AG08395 (cell line): ENCODE measurements around the gene TOM1L2.

Experiments
- DNase-seq: peaks from one replicate; pipeline ENCODE4 v3.0.0; 2012; ENCODE audit warnings: mixed read lengths, low spot score

TOM1L2 gene

DNA sequence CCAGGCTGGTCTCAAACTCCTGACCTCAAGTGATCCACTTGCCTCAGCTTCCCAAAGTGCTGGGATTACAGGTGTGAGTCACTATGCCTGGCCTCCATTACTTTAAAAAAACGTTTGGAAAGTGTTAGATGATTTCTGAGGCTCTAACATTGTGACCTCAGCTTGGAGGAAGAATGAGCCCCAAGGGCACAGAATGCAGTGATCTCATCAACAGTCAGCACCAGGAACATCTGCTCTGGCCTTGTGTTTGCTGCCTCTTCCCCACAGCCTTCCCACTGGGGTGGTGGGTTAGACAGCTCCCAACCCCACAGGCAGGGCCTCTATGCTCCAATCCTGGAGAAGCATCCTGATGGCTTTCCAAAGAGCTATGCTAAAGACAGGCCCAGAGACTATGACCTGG is 97.7 kb downstream of the TOM1L2 start:
- peak; percentile 65 for DNase-seq

DNA sequence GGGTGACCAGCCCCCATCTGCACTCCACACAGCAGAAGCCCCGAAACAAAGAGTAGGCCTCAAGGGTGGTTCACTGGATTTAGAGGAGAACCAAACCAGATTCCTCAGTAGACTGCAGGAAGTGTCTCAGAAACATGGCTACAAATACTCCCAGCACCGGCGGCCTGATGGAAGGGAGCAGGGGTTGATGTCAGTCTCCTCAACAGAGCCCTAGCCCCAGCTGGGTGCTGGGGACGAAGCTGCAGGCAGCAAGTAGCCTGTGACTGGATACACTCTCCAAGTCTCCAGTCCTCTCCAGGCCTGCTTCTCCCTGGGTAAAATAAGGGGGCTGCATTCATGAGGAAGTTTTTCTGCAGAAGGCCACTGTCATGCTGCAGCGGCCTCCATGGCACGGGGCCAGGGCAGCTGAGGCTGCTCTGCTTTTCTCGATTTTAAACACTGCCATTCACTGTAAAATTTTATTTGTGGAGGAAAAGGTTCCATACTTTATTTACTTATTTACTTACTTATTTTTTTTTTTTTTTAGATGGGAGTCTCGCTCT is 98.7 kb downstream of the TOM1L2 start:
- DNase-seq = no peak

DNA sequence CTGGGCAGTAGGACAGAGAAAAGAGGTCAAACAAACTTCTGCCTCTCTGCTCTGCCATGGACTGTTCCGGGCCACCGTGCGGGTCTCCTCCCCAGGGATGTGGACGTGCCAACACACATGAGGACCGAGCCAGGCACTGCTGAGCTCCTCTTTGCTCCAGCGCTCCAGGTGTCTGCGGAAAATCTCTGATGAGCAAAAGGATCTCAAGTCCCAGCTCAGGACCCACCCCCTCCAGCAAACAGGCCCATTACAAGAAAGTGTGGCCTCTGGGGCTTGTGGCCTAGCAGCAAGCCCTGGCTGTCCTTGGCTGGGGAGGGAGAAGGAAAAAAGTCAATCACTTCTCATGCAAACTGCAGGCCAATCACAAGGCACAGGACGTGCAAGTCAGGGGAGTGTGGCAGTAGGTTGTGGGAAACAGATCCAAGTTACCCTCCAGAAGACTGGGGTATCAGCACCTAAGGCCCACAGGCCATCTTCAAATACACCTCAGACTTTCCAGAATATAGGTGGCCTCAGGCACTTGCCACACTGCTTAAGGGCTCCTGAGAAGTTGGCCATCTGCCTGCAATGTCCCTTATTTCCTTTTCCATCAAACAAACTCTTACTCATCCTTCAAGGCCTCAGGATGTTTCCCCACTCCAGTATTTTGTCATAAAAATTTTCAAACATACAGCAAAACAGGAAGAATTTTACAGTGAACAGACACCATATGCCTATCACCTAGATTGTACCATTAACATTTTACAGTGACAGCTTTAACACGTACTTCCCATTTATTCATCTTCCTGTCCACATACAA is 99.5 kb downstream of the TOM1L2 start:
- DNase-seq = no peak

DNA sequence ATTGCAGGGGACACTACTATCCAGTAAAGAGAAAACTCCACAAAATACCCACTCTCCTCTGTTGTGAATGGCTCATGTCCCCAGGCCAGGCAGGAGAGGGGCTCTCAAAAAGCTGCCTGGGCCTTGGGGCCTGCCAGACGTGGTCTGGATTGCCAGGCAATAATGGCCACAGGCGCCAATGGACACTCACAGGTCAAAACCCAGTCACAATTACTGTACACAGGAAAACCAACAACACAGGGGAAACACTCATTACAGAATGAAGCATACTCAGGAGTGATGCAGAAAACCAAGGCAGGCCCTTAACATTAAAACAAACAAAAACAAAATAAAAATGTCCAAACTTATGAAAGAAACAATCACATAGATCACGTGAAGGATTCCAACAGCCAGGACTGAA is 100.3 kb downstream of the TOM1L2 start:
- DNase-seq = no peak

DNA sequence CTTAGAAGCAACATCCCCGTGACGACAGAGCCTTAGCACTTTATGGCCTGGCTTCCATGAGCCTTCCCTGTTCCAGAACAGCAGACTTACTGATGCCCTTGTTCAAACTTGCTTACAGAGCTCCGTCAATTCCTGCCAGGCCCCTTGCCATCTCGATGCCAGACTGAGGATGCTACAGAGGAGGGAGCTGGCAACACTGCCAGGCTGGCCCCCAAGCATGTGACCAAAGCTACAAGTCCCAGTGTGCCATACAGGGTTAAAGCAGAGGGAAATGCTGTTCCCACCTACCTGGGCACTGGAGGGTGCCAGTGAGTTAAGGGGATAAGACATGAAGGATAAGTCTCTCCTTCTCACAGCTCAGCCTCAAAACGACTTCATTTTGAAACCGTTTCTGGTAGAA is 102.0 kb downstream of the TOM1L2 start:
- no peak for DNase-seq

DNA sequence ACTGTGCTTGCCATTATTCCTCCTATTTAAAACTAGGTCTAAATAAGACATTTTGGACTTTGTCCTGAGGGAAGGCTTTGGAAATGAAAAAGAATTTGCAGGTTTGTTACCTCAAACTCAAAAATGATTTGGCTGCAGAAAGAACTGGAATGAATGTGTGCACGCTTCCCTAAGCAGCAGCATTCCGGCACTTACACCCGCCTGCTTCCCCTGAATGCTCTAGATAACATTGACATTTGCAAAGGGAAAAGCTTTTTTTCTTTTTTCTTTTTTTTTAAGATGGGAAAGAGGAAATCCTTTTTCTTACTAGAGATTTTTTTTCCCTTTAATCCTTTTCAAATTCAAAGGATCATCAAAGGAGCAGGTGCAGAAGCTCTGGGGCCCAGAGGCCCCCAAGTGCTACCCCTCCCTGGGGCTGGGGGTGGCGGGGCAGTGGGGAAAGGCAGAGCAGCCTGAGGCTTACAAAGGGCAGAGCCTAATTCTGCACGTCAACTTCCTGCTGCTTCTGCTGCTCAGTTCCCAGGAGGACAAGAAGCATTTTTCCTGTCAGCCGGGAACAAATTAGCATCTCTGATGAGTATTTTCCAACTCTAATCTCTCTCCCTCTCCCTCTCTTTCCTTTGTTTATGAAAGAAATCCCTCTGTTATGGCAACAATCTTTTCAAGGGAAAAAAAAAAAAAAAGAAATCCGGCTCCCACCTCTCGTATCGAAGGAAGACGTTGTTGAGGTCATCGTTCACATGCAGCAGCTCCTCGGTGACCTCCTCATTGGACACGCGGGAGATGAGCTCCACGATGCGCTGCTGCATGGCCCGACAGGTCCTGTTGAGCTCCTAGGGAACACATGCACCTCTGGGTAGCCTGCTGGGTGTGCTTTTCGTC is 103.3 kb downstream of the TOM1L2 start:
- peak; percentile 26 for DNase-seq

DNA sequence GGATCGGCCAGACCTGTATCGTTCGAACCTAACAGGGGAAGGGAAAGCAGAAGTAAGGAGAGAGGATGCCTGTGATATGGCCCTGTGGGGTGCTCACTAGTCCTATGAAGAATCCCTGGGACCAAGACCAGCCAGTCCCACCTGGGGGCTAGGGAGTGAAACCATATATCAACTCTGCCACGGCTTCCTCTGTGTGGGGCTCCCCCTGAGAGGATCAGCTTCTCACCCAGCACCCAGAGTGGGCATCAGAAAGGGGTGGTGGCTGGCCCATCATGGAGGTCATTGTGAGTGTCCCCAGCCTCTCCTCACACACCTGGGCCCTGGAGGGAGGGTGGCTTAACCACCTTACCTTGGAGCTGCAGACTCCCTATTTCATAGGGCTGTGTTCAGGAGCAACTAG is 105.3 kb downstream of the TOM1L2 start:
- no peak for DNase-seq

DNA sequence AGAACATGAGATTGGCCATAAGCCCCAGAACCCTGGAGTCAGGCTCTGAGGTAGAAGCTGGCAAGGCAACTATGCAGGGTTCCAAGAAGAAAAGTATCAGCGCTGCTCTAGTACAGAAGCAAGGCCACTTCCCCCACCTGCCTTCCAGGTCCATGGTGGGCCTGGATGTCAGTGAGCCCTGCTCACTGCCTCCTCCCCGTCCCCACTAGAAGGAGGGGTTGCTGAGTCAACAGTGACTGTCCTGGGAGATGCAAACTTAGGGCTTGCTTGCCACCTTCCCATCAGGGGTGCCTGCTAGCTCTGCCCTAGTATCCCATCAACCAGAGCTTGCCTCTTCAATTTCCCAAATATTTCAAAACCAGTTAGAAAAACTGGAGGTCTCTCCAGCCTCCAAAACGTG is 105.8 kb downstream of the TOM1L2 start:
- DNase-seq = no peak

DNA sequence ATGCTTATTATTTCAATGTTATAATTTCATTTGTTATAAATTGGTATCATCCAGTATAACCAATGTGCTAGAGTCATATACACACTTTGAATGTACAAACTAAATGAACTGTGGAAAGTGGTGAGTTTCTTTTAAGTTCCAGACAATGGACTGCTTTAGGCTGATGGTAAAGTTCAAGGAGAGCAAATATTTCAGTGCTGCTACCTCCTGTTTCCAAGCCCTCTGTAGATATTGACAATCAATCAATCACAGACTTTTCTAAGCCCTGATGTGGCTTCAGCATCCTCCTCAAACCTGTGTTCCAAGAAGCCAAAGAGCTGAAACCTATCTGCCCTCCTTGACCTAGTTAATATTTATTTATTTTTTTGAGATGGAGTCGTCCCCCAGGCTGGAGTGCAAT is 107.2 kb downstream of the TOM1L2 start:
- no peak for DNase-seq

DNA sequence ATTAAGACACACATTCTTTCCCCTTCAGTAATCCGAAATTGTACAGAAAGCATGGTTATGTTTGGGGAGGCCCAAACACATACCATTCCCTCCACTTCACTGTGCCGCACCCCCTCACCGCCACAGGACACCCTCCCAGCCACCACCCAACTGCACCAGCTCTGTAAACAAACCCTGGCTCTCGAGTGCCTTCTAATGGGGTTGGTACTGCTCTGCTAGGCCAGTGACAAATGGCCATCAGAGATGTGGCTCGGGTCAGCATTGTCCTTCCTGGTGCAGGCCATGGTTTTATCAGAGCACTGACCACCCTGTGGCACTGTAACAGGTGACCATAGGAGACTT is 111.5 kb downstream of the TOM1L2 start:
- no peak for DNase-seq

DNA sequence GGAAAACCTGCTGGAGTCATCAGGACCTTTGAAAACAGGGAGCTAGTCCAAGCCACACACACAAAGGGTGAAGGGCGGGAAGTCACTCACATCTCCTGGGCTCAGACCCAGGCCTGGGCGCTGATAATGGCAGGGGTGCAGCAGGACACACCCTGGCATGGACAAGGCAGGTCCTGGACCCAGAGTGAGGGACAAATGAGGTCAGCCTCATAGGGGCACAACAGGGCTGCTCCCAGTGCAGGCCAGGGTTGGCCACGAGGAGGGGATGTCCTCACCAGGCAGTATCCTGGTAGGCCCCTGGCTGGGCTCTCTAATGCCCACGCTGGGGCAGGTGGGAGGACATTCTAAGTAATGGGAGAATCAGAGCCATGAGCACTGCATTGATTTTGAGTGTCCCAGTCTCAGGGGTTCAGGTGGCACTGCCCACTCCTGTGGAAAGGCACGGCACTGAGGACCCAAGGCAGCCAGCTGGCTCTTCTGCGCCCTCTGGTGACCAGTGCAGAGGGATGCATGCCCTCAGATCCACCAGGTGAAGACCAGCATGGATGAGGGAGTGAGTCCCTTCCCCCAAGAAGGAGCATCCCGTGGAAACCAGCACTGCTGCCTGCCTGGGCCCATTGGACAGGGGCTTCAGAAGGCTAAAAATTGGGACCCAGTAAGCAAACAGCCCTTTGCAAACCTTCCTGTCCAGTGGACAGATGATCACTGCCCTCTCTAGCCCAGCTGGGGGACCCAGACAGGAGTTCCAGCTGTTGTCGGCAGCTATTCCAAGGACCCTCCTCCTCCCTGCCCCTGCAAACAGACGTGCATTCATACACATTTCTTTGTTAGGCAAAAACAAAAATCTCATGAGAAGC is 112.1 kb downstream of the TOM1L2 start:
- peak; percentile 85 for DNase-seq

DNA sequence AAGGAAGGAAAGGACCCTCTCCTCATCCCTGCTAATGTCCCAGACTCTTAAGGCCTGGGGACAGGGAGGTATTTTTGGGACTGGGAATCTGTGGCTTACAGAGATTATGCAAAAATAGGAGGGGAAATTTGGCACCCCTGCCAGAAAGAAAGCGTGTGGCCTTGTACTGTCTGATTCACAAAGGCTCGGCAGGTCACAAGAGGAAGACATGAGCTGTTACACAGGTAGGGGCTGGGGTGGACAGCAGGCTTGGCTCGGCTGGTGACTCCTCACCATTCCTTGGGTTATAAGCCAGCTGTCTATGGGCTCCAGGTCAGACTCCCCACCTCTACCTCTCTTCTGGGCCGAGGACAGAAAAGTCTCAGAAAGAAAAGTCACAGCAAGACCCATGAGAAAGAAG is 114.7 kb downstream of the TOM1L2 start:
- no peak for DNase-seq

DNA sequence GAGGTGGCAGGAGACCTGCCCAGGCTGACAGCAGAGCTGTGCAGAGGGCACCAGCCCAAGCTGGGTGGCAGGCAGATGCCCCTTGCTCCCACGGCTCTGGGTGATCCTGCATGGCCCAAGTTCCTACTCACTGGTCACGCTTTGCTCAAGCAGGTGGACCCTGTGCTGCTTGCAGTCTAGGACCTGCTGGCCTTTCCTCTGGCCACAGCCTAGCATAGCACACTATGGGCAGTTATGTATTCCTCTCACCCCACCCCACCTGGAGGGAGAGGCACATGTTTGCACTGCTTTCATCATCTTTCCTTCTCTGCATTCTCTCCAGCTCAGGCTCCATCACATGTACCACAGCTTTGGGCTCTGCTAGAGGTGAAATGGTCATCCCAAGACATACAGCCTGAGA is 115.8 kb downstream of the TOM1L2 start:
- DNase-seq = no peak

DNA sequence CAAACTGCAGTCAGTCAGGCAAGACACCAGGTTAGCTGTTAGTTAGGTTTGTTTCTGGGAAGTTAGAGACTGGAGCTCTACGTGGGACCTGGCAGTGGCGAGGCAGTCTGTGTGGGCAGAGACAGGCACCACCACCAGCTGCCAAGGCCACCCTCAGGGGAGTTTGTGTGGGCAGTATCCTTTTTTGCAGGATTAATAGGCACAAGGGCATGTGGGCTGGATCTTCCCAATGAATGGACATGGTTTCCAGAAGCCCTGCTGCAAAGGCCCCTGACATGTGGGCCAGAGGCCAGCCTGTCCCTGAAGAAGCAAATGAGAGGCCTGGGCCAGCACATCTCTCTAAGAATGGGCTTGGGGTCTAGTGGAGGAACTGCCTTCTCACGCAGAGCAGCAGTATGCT is 116.2 kb downstream of the TOM1L2 start:
- DNase-seq = no peak

DNA sequence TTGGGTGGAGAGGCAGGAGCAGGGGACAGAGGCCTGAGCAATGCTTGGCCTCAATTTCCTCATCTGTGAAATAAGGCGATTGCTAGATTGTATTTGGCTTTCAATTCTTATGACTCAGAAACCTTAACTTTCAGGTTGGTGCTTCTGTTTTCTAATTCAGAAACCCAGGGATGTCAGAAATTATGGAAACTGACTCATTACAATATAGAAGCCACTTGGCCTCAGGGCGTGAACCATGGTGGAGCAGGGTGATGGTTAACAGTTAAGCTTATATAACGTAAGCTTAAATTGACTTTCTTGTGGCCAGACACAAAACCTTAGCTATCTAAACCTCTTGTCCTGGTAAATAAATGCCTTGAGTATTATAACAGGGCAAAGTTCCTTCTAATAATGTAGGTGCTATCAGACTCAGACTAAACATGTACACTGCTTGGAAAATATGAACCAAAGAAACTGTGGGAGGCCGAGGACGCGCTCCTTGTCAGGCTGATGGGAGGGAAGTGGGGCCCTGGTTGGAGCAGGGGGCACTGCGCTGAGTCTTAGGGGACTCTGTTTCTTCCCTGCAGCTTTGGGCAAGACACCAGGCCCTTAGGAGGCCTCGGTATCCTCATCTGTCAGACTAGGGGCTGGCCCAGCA is 118.3 kb downstream of the TOM1L2 start:
- no peak for DNase-seq

DNA sequence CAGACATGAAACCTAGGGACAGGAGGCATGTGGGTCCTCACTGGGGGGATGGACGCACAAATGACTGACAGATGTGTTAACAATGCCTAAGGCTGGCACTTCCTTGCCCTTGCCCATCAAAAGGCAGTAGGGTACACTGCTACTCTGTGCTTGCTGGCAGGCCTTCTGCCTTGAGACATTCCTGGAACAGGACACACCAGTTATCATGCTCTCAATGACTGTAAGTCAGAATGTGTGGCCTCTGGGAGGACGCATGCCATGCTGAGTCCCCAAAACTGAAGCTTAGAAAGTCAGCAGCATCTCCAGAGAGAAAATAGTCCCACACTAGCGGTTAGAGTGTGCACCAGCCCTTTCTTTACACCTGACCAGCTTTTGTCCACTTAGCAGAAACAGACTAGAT is 119.3 kb downstream of the TOM1L2 start:
- DNase-seq = no peak

DNA sequence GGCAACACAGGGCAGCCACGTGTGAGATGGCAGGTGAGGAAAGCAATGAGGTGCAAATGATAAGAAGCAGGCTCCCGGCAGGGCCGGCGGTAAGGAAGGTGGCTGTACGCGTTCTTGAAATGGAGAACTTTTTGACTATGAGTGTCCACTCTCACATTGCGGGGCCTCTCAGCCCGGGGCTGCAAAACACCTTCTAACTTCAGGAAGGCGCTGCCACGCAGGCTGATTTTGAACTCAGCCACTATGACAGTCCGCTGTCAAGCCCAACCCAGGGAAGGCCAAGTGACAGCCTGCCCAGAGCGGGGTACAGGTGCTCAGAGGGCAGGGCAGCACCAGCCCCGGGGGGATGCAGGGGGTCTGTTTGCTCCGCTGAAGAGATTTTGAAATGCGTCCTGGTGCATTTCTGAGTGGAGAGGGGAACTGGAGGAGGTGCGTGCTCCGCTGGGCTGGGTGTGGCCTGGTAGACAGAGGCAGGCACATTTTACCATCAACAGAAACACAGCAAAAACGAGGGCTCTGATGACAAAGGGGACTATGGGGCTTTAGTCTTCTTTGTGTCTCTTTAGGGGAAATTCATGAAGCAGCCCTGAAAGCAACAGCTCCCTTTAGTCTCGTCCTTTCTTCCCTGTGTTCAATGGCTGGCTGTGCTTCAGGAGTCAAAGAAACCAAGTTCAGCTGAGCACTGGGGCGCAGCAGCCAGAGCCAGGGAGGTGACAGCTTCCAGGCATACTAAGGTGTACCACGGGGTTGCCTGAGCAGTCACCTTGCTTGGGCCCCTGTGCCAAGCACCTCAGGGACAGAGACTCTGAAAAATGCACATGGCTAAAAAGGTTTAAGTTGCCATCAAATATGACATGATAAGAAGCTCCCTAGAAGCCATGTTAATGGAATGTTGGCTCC is 120.8 kb downstream of the TOM1L2 start:
- no peak for DNase-seq

DNA sequence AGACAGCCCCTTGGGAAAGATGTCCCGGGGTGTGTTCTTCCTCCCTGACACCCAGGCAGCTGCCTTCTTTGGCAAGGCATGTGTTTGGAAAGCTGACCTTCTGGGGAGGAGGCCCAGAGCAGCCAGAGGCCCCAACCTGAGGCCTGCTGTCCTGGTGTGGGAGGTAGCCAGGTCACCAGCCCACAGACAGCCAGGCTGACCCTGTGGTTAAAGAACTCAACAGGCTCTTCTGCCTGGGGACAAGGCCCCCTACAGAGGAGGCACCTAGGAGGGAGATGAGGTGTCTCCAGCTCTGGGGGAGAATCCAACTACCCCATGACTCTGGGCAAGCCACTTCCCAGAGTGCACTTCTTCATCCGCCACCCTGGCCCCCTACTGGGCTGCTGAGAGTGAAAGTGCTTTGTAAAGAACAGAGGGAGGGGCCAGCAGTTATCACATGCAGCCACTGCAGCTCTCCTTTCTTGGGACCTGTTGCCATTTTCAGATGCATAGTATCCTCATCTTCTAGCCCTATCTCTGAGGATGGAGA is 122.3 kb downstream of the TOM1L2 start:
- no peak for DNase-seq

DNA sequence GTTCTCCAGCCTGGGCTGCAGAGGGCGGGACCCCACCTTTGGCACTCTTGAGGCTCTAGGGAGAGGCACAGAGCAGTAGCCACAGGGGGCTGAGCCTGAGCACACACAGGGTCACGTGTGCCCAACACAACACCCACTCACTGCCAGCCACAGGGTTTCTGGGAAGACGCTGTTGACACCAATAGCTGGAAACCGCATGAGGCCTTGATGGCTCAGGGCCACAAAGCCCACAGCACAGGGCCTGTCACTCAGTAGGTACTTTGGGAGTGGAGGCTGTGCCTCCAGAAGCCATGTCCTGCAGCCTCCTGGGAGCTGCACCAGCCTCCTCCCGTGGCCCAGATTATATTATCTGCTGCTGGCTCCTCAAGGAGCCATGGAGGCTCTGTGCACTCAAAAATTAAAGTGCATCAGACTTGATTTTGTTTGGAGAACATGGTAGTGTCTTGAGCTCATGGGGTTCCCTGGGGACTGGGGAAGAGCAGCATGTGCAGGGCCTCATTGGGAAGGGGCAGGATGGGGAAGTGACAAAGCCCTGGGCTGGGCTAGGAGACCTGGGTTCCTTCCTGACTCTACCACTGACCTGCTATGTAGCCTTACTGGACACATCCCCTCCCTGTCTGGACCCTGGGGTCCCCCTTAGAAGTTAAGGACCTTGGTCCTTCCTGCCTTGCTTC is 122.9 kb downstream of the TOM1L2 start:
- peak; percentile 80 for DNase-seq
